ENCODE measurements around the gene CTNNA3.

CTNNA3 gene

GRCh38 chr10:67612577-67613537, 83.1 kb downstream of the CTNNA3 start:
- Histone ChIP-seq H3K9ac (ENCODE audit: low read length) (no peak overlapping the region), H3K27me3 (ENCODE audit: control insufficient read depth, insufficient read depth, low read length) (no peaks in the 10 kb centered on the region), H3K4me3 (ENCODE audit: low read length) (no peak overlapping the region), H3K9me3 (ENCODE audit: control insufficient read depth, low read length) (no peaks in the 10 kb centered on the region), H3K4me1 (ENCODE audit: control insufficient read depth, insufficient read depth, low read length) (no peaks in the 10 kb centered on the region), H3K36me3 (ENCODE audit: control insufficient read depth, insufficient read depth, low read length) (no peaks in the 10 kb centered on the region)

GRCh38 chr10:67612176-67612575, 83.8 kb downstream of the CTNNA3 start:
- H3K27me3 ChIP-seq (ENCODE audit: control insufficient read depth, insufficient read depth, low read length): no peaks in the 10 kb centered on the region
- H3K4me3 ChIP-seq (ENCODE audit: low read length): no peak overlapping the region
- H3K36me3 ChIP-seq (ENCODE audit: control insufficient read depth, insufficient read depth, low read length): no peaks in the 10 kb centered on the region
- H3K9ac ChIP-seq (ENCODE audit: low read length): no peak overlapping the region
- H3K4me1 ChIP-seq (ENCODE audit: control insufficient read depth, insufficient read depth, low read length): no peaks in the 10 kb centered on the region
- no peaks in the 10 kb centered on the region for H3K9me3 ChIP-seq (ENCODE audit: control insufficient read depth, low read length)

GRCh38 chr10:67609996-67610793, 85.8 kb downstream of the CTNNA3 start:
- Histone ChIP-seq H3K36me3 (ENCODE audit: control insufficient read depth, insufficient read depth, low read length) (no peaks in the 10 kb centered on the region), H3K9me3 (ENCODE audit: control insufficient read depth, low read length) (no peaks in the 10 kb centered on the region), H3K4me3 (ENCODE audit: low read length) (no peak overlapping the region), H3K27me3 (ENCODE audit: control insufficient read depth, insufficient read depth, low read length) (no peaks in the 10 kb centered on the region), H3K9ac (ENCODE audit: low read length) (no peak overlapping the region), H3K4me1 (ENCODE audit: control insufficient read depth, insufficient read depth, low read length) (no peaks in the 10 kb centered on the region)

GRCh38 chr10:67608001-67608400, 88.0 kb downstream of the CTNNA3 start:
- H3K9ac ChIP-seq (ENCODE audit: low read length): no peak overlapping the region
- no peaks in the 10 kb centered on the region for H3K27me3 ChIP-seq (ENCODE audit: control insufficient read depth, insufficient read depth, low read length)
- no peak overlapping the region for H3K4me3 ChIP-seq (ENCODE audit: low read length)
- H3K9me3 ChIP-seq (ENCODE audit: control insufficient read depth, low read length): no peaks in the 10 kb centered on the region
- no peaks in the 10 kb centered on the region for H3K4me1 ChIP-seq (ENCODE audit: control insufficient read depth, insufficient read depth, low read length)
- H3K36me3 ChIP-seq (ENCODE audit: control insufficient read depth, insufficient read depth, low read length): no peaks in the 10 kb centered on the region

- no peak overlapping the region for H3K4me3 ChIP-seq (ENCODE audit: low read length)
- H3K36me3 ChIP-seq (ENCODE audit: control insufficient read depth, insufficient read depth, low read length): no peaks in the 10 kb centered on the region
Measured at GRCh38 chr10:67607472-67607871, 88.5 kb downstream of the CTNNA3 start.

GRCh38 chr10:67606572-67606971, 89.4 kb downstream of the CTNNA3 start:
- Histone ChIP-seq H3K9ac (ENCODE audit: low read length) (no peak overlapping the region), H3K27me3 (ENCODE audit: control insufficient read depth, insufficient read depth, low read length) (no peaks in the 10 kb centered on the region)

More at GRCh38 chr10:67607472-67607871, 88.5 kb downstream of the CTNNA3 start:
- no peaks in the 10 kb centered on the region for H3K9me3 ChIP-seq (ENCODE audit: control insufficient read depth, low read length)
- no peak overlapping the region for H3K9ac ChIP-seq (ENCODE audit: low read length)
- no peaks in the 10 kb centered on the region for H3K4me1 ChIP-seq (ENCODE audit: control insufficient read depth, insufficient read depth, low read length)
- no peaks in the 10 kb centered on the region for H3K27me3 ChIP-seq (ENCODE audit: control insufficient read depth, insufficient read depth, low read length)

GRCh38 chr10:67603701-67604100, 92.3 kb downstream of the CTNNA3 start:
- Histone ChIP-seq H3K36me3 (ENCODE audit: control insufficient read depth, insufficient read depth, low read length) (no peaks in the 10 kb centered on the region), H3K4me3 (ENCODE audit: low read length) (no peak overlapping the region), H3K9me3 (ENCODE audit: control insufficient read depth, low read length) (no peaks in the 10 kb centered on the region)

More at GRCh38 chr10:67606572-67606971, 89.4 kb downstream of the CTNNA3 start:
- Histone ChIP-seq H3K36me3 (ENCODE audit: control insufficient read depth, insufficient read depth, low read length) (no peaks in the 10 kb centered on the region), H3K9me3 (ENCODE audit: control insufficient read depth, low read length) (no peaks in the 10 kb centered on the region), H3K4me3 (ENCODE audit: low read length) (no peak overlapping the region), H3K4me1 (ENCODE audit: control insufficient read depth, insufficient read depth, low read length) (no peaks in the 10 kb centered on the region)

GRCh38 chr10:67603086-67603485, 92.9 kb downstream of the CTNNA3 start:
- Histone ChIP-seq H3K27me3 (ENCODE audit: control insufficient read depth, insufficient read depth, low read length) (no peaks in the 10 kb centered on the region), H3K36me3 (ENCODE audit: control insufficient read depth, insufficient read depth, low read length) (no peaks in the 10 kb centered on the region), H3K9ac (ENCODE audit: low read length) (no peak overlapping the region), H3K4me1 (ENCODE audit: control insufficient read depth, insufficient read depth, low read length) (no peaks in the 10 kb centered on the region), H3K4me3 (ENCODE audit: low read length) (no peak overlapping the region), H3K9me3 (ENCODE audit: control insufficient read depth, low read length) (no peaks in the 10 kb centered on the region)

More at GRCh38 chr10:67603701-67604100, 92.3 kb downstream of the CTNNA3 start:
- H3K4me1 ChIP-seq (ENCODE audit: control insufficient read depth, insufficient read depth, low read length): no peaks in the 10 kb centered on the region
- H3K27me3 ChIP-seq (ENCODE audit: control insufficient read depth, insufficient read depth, low read length): no peaks in the 10 kb centered on the region
- no peak overlapping the region for H3K9ac ChIP-seq (ENCODE audit: low read length)

- H3K4me3 ChIP-seq (ENCODE audit: low read length): no peak overlapping the region
- no peaks in the 10 kb centered on the region for H3K4me1 ChIP-seq (ENCODE audit: control insufficient read depth, insufficient read depth, low read length)
- H3K36me3 ChIP-seq (ENCODE audit: control insufficient read depth, insufficient read depth, low read length): no peaks in the 10 kb centered on the region
- H3K27me3 ChIP-seq (ENCODE audit: control insufficient read depth, insufficient read depth, low read length): no peaks in the 10 kb centered on the region
- H3K9me3 ChIP-seq (ENCODE audit: control insufficient read depth, low read length): no peaks in the 10 kb centered on the region
- H3K9ac ChIP-seq (ENCODE audit: low read length): no peak overlapping the region
Measured at GRCh38 chr10:67602268-67602950, 93.6 kb downstream of the CTNNA3 start.

- Histone ChIP-seq H3K4me3 (ENCODE audit: low read length) (no peak overlapping the region), H3K4me1 (ENCODE audit: control insufficient read depth, insufficient read depth, low read length) (no peaks in the 10 kb centered on the region), H3K36me3 (ENCODE audit: control insufficient read depth, insufficient read depth, low read length) (no peaks in the 10 kb centered on the region), H3K9me3 (ENCODE audit: control insufficient read depth, low read length) (no peaks in the 10 kb centered on the region), H3K9ac (ENCODE audit: low read length) (no peak overlapping the region), H3K27me3 (ENCODE audit: control insufficient read depth, insufficient read depth, low read length) (no peaks in the 10 kb centered on the region)
Measured at GRCh38 chr10:67599597-67599996, 96.4 kb downstream of the CTNNA3 start.

GRCh38 chr10:67596641-67597040, 99.4 kb downstream of the CTNNA3 start:
- no peaks in the 10 kb centered on the region for H3K9me3 ChIP-seq (ENCODE audit: control insufficient read depth, low read length)
- no peak overlapping the region for H3K4me3 ChIP-seq (ENCODE audit: low read length)
- H3K9ac ChIP-seq (ENCODE audit: low read length): no peak overlapping the region
- H3K27me3 ChIP-seq (ENCODE audit: control insufficient read depth, insufficient read depth, low read length): no peaks in the 10 kb centered on the region
- H3K36me3 ChIP-seq (ENCODE audit: control insufficient read depth, insufficient read depth, low read length): no peaks in the 10 kb centered on the region
- no peaks in the 10 kb centered on the region for H3K4me1 ChIP-seq (ENCODE audit: control insufficient read depth, insufficient read depth, low read length)
